ENCODE results near the gene TFG. TPM values are rescaled to one million over a fixed set of nuclear protein-coding genes. Genes with fewer than 3 reads are reported as not detected.

TFG gene
- total and polyA plus RNA-seq, 11 donors = 54.9 to 115 (median 90.5) TPM

DNA sequence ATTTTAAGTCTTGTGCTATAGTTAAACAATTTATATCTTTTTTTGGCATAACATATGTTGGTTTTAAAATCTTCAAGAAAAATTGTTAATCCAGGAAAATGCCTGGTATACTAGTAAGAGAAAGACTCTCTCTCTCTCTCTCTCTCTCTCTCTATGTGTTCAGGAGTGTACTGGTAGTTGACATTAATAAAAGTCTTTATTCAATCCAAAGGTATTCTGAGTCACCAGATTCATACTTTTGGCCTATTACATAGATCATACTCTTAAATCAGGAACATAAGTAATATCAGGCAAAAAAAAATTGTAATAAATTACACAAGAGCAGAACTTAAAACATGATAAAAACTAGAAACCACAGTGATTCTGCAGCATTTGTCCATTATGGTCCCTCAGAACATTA lies 70.2 kb downstream of the TFG start:
- TF ChIP-seq POLR2A (IDR thresholded peaks at IDR 0.05) = no peak
- TF ChIP-seq, protein P1, sequence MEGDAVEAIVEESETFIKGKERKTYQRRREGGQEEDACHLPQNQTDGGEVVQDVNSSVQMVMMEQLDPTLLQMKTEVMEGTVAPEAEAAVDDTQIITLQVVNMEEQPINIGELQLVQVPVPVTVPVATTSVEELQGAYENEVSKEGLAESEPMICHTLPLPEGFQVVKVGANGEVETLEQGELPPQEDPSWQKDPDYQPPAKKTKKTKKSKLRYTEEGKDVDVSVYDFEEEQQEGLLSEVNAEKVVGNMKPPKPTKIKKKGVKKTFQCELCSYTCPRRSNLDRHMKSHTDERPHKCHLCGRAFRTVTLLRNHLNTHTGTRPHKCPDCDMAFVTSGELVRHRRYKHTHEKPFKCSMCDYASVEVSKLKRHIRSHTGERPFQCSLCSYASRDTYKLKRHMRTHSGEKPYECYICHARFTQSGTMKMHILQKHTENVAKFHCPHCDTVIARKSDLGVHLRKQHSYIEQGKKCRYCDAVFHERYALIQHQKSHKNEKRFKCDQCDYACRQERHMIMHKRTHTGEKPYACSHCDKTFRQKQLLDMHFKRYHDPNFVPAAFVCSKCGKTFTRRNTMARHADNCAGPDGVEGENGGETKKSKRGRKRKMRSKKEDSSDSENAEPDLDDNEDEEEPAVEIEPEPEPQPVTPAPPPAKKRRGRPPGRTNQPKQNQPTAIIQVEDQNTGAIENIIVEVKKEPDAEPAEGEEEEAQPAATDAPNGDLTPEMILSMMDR (IDR thresholded peaks at IDR 0.05) = no peak

DNA sequence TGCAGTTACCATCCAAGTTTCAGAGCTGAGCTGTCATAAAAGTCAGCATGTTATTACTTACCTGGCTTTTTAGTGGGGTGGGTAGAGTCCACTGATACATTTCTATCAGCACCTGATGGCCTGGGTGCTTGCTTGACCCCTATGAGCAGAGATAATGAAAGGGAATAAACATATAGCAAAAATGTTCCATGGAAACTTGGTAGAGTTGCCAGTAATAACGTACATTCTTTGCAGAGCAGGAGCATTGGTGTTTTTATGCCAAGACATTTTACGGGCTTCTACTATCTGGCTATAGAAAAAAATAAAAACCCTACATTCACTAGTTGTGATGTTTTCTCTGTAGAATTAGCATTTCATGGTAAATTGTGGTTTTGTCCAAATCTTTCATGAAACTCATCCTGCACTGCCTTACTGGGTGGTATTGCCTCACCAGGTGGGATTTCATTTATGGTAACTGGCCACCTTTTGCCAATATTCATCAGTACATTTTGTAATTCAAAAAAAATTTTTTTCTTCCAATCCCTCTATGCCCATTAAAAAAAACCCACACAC lies 70.9 kb downstream of the TFG start:
- H3K4me3 ChIP-seq = no peak overlapping the region
- peaks cover 0 to 36% (median 0%) of the 10 kb centered on the region in 9 donors for H3K36me3 ChIP-seq
- no peak for TF ChIP-seq POLR2A (IDR thresholded peaks at IDR 0.05)
- TF ChIP-seq, protein P1 (IDR thresholded peaks at IDR 0.05) = no peak
- intact Hi-C loops (cut with DNase I) = loop anchor here in 1 of 10 donors (10.0 kb wide), 1 partner anchor 315 kb away; no protein-coding TSS in a partner anchor
- ATAC-seq = no peak
- WGBS, 4 donors = 80 to 93% (median 87%) methylated on average over 2 of the region's 2 CpGs
- H3K27ac ChIP-seq = no peak overlapping the region
- H3K27me3 ChIP-seq = no peaks in the 10 kb centered on the region
- peaks cover 0 to 9% (median 0%) of the 10 kb centered on the region in 12 donors for H3K4me1 ChIP-seq
- H3K9me3 ChIP-seq = peaks cover 0 to 2% (median 0%) of the 10 kb centered on the region in 12 donors
- DNase-seq = no peak

More for the DNA sequence above, 70.2 kb downstream of the TFG start:
- no peak overlapping the region for H3K27ac ChIP-seq
- H3K27me3 ChIP-seq = no peaks in the 10 kb centered on the region
- H3K9me3 ChIP-seq = no peaks in the 10 kb centered on the region
- H3K4me1 ChIP-seq = peaks cover 0 to 9% (median 0%) of the 10 kb centered on the region in 12 donors
- peaks cover 0 to 36% (median 0%) of the 10 kb centered on the region in 9 donors for H3K36me3 ChIP-seq
- intact Hi-C loops (cut with DNase I) = no loop called here
- DNase-seq = no peak
- H3K4me3 ChIP-seq = no peak overlapping the region
- no peak for ATAC-seq

DNA sequence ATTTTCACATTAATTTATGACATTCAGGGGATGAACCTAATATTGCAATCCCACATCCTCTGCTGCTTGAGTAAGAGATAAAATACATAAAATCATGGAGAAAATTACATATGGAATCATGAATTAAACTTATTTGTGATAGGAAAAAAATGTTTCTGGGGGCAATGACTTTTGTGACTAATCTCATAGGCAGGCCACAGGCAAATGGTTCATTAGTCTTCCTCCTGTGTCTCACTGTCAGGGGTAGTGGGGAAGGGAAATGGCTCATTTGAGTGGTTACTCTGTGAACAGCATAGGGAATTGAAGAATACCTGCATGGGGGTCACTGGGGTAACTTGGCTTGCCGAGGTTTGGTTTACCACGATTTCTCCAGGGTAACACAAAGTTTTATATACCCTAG lies 72.0 kb downstream of the TFG start:
- ATAC-seq = no peak
- H3K4me3 ChIP-seq = no peak overlapping the region
- no peak overlapping the region for H3K27ac ChIP-seq
- DNase-seq = no peak
- peaks cover 0 to 36% (median 0%) of the 10 kb centered on the region in 9 donors for H3K36me3 ChIP-seq
- H3K27me3 ChIP-seq = no peaks in the 10 kb centered on the region
- 79 to 97% (median 90%) methylated on average over 2 of the region's 2 CpGs for WGBS, 4 donors
- H3K9me3 ChIP-seq = peaks cover 0 to 14% (median 4%) of the 10 kb centered on the region in 12 donors
- peaks cover 0 to 9% (median 0%) of the 10 kb centered on the region in 12 donors for H3K4me1 ChIP-seq
- TF ChIP-seq POLR2A (IDR thresholded peaks at IDR 0.05) = no peak
- TF ChIP-seq, protein P1 (IDR thresholded peaks at IDR 0.05) = no peak
- intact Hi-C loops (cut with DNase I) = loop anchor here in 1 of 10 donors (10.0 kb wide), 1 partner anchor 316 kb away; no protein-coding TSS in a partner anchor

DNA sequence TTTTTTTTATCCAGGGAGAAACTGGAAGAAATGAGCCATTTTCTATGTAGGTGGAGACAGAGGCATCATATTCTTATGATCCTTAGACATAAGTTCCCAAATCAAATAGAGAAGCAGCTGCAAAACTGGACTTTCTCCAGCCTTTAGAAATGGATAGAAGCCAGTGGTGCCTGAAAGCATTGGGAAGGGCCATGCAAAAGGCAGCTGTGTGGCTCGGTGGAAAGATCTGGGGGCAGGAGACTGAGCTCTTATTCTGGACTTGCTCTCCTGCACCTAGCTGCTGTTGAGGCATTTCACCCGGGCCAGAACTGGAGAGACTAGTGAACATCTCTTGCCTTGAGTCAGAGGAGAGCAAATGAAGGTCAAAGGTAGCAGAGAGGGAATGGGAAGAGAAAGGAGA lies 73.1 kb downstream of the TFG start:
- WGBS, 4 donors = 31 to 50% (median 43%) methylated on average over 2 of the region's 2 CpGs
- Histone ChIP-seq H3K4me1 (peaks cover 0 to 9% (median 0%) of the 10 kb centered on the region in 12 donors), H3K36me3 (peaks cover 0 to 29% (median 0%) of the 10 kb centered on the region in 9 donors), H3K27me3 (no peaks in the 10 kb centered on the region), H3K9me3 (peaks cover 0 to 16% (median 5%) of the 10 kb centered on the region in 12 donors), H3K27ac (peak overlapping the region in 1 of 12 donors; percentile 20), H3K4me3 (no peak overlapping the region)
- ATAC-seq (peak in 2 of 4 donors; percentile 56 to 68), DNase-seq (peak in 3 of 5 donors; percentile 17 to 33 (median 31))
- TF ChIP-seq POLR2A (IDR thresholded peaks at IDR 0.05) = no peak
- TF ChIP-seq, protein P1 (IDR thresholded peaks at IDR 0.05) = no peak
- intact Hi-C loops (cut with DNase I) = loop anchor here in 1 of 10 donors (10.0 kb wide), 1 partner anchor 318 kb away; no protein-coding TSS in a partner anchor
